ENCODE data around the gene SLC38A6.

DNA sequence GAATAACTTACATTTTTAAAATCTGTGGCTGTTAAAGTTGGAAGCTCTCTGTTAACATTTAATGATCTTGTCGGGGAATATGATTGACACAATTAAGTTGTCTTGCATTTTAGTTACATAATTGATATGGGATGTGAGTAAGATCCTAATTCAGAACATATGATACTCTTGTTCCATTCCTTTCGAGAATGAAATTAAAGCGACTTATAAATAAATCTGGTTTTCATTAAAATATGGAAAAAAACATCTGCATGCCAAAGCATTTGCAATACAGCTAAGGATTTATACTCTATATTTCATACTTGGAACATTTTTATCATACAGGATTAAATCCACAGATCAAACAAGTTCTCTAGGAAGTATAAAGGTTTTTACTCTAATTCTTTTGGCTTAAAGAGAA is 52.0 kb downstream of the SLC38A6 start:
- TF ChIP-seq CTCF (IDR thresholded peaks at IDR 0.05; ENCODE audit: poor library complexity, severe bottlenecking) (no peak), POLR2AphosphoS5 (IDR thresholded peaks at IDR 0.05) (no peak), TAF1 (IDR thresholded peaks at IDR 0.05; ENCODE audit: low read depth) (no peak), SMC3 (conservative IDR thresholded peaks at IDR 0.05; ENCODE audit: poor library complexity) (no peak)
- TF ChIP-seq, protein P1, sequence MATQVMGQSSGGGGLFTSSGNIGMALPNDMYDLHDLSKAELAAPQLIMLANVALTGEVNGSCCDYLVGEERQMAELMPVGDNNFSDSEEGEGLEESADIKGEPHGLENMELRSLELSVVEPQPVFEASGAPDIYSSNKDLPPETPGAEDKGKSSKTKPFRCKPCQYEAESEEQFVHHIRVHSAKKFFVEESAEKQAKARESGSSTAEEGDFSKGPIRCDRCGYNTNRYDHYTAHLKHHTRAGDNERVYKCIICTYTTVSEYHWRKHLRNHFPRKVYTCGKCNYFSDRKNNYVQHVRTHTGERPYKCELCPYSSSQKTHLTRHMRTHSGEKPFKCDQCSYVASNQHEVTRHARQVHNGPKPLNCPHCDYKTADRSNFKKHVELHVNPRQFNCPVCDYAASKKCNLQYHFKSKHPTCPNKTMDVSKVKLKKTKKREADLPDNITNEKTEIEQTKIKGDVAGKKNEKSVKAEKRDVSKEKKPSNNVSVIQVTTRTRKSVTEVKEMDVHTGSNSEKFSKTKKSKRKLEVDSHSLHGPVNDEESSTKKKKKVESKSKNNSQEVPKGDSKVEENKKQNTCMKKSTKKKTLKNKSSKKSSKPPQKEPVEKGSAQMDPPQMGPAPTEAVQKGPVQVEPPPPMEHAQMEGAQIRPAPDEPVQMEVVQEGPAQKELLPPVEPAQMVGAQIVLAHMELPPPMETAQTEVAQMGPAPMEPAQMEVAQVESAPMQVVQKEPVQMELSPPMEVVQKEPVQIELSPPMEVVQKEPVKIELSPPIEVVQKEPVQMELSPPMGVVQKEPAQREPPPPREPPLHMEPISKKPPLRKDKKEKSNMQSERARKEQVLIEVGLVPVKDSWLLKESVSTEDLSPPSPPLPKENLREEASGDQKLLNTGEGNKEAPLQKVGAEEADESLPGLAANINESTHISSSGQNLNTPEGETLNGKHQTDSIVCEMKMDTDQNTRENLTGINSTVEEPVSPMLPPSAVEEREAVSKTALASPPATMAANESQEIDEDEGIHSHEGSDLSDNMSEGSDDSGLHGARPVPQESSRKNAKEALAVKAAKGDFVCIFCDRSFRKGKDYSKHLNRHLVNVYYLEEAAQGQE (IDR thresholded peaks at IDR 0.05; ENCODE audit: borderline replicate concordance): no peak

Measured in neural cell (in vitro differentiated cells).